ENCODE data around the gene FCHSD1.

- TF ChIP-seq TEAD4 (IDR thresholded peaks at IDR 0.05) = no peak
- TF ChIP-seq YY1 (IDR thresholded peaks at IDR 0.05; ENCODE audit: low read depth) = no peak
- TF ChIP-seq MAX (IDR thresholded peaks at IDR 0.05) = no peak
Measured at GRCh38 chr5:141647851-141648250, 3.4 kb downstream of the FCHSD1 start.

All from Ishikawa (cell line).